ENCODE data around the gene SUPT3H. TPM values are rescaled to one million over a fixed set of nuclear protein-coding genes. Genes with fewer than 3 reads are reported as not detected.

The SUPT3H gene
- total RNA-seq, 6 experiments from 2014 or later = 5.6 to 8.2 (median 6.5) TPM

DNA sequence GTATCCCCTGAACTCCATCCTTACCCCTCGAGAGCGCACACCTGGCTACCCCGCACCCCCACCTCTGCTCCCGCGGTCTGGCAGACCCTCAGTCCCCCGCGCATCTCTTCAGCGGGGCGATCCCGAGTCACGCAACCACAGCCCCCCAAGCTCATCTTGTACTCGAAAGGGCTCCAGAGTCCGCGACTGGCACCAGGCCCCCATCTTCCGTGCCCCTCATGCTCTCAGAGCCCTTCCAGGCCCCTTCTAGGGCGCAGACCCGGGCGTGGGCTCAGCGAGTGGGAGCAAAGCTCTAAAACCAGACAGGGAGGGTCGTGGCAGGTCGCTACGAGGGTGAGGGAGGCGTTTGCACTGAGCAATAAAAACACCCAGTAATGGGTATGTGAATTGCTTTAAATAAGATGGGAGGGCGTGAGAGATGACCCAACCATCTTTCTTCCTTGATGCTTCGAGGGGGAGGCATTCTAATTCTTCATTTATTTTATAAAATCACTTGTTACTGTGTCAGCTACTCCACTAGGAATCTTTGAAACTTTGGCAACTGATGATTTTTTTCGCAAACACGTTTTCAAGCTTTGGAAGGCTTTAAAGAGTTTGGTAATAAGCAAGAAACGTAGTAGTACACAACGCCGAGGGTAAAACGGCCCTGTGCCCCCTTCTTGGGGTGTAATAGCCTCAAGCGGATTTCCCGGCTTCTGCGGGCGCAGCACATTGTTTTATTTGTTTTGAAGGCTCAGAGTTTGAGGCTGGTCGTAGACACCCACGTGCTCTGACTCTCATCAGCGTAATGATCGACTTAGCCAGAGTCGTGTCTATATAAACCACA is 42.6 kb upstream of the SUPT3H start:
- TF ChIP-seq, protein P1, sequence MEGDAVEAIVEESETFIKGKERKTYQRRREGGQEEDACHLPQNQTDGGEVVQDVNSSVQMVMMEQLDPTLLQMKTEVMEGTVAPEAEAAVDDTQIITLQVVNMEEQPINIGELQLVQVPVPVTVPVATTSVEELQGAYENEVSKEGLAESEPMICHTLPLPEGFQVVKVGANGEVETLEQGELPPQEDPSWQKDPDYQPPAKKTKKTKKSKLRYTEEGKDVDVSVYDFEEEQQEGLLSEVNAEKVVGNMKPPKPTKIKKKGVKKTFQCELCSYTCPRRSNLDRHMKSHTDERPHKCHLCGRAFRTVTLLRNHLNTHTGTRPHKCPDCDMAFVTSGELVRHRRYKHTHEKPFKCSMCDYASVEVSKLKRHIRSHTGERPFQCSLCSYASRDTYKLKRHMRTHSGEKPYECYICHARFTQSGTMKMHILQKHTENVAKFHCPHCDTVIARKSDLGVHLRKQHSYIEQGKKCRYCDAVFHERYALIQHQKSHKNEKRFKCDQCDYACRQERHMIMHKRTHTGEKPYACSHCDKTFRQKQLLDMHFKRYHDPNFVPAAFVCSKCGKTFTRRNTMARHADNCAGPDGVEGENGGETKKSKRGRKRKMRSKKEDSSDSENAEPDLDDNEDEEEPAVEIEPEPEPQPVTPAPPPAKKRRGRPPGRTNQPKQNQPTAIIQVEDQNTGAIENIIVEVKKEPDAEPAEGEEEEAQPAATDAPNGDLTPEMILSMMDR (IDR thresholded peaks at IDR 0.05) = no peak
- H3K4me3 Mint-ChIP-seq = peak overlapping the region; percentile 95
- DNase-seq = peak; percentile 25
- peak overlapping the region; percentile 73 for H3K27ac Mint-ChIP-seq
- H3K36me3 Mint-ChIP-seq (ENCODE audit: low read depth) = peaks cover 7% of the 10 kb centered on the region; the same call in 1 of the 2 replicates
- peaks cover 2% of the 10 kb centered on the region; the same call in 1 of the 2 replicates for H3K27me3 Mint-ChIP-seq (ENCODE audit: insufficient read depth)
- no peaks in the 10 kb centered on the region for H3K9me3 Mint-ChIP-seq
- H3K4me1 Mint-ChIP-seq (ENCODE audit: low read depth) = peaks cover 67% of the 10 kb centered on the region

DNA sequence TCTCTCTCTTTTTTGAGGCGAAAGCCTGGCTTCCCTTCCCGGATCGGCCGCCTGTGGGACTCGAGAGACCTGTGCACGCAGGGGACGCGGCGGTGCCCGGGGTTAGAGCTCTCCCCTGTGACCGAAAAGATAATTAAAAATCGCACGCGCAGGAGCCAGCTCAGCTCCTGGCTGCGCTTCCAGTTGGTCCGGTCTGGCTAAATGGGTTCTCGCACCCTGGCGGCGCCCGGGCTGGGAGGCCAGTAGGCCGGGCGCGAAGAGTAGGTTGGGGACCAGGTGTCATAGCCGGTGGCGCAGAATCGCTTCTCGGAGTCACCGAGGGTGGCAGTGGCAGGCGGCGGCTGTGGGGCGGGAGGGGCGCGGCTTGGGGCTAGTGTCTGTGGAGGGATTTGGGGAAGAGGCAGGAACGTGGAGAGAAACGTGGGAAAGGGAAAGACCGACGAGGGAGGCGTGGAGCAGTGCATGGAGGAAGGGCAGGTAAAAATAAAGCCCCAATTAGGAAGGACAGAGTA is 41.9 kb upstream of the SUPT3H start:
- TF ChIP-seq, protein P1 (IDR thresholded peaks at IDR 0.05) = peak; percentile 38; the same call in 1 of the 2 replicates
- Mint-ChIP-seq H3K27me3 (ENCODE audit: insufficient read depth) (peaks cover 2% of the 10 kb centered on the region; the same call in 1 of the 2 replicates), H3K4me3 (peak overlapping the region; percentile 95), H3K27ac (peak overlapping the region; percentile 67), H3K36me3 (ENCODE audit: low read depth) (peaks cover 4% of the 10 kb centered on the region; the same call in 1 of the 2 replicates), H3K9me3 (no peaks in the 10 kb centered on the region), H3K4me1 (ENCODE audit: low read depth) (peaks cover 66% of the 10 kb centered on the region)
- DNase-seq = peak; percentile 48

DNA sequence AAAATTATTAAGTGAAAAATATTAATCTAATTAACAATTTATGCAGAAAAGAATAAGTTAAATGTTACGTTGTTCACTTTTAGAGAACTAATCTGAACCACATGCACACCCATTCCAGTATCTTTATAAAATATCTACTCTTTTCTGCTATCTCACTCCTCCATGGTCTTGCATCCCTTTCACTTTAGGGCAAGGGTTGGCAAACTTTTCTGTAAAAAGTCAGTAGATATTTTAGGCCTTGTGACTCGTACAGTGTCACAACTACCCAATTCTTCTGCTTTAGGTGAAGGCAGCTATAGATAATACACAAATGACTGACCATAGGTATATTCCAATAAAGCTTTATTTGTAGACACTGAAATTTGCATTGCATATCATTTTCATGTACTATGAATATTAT is 39.7 kb upstream of the SUPT3H start:
- Mint-ChIP-seq H3K27me3 (ENCODE audit: insufficient read depth) (0 out of 2 replicates have a peak, but pooled peaks cover 2% of the 10 kb centered on the region), H3K36me3 (ENCODE audit: low read depth) (no peaks in the 10 kb centered on the region), H3K27ac (no peak overlapping the region), H3K4me3 (no peak overlapping the region), H3K4me1 (ENCODE audit: low read depth) (peaks cover 59% of the 10 kb centered on the region), H3K9me3 (no peaks in the 10 kb centered on the region)
- TF ChIP-seq, protein P1 (IDR thresholded peaks at IDR 0.05) = no peak
- no peak for DNase-seq

DNA sequence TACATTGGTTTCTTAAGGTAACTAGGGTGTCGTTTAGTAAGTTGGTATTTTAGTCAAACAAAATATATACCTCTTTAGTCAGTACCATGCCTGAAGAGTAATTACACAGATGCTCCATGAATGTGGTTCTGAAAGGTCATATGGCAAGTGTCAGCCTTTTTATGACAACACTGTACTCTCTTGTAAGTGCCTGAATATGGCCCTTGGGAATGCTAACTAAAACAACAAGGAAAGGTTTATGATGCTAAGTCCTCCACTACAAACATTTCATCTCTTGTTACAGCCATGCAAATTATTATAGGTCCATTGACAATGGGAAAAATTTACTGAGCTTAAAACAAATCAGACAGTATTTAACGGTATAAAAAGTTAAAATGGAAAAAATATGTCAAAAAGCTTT is 39.0 kb upstream of the SUPT3H start:
- no peaks in the 10 kb centered on the region for H3K36me3 Mint-ChIP-seq (ENCODE audit: low read depth)
- 0 out of 2 replicates have a peak, but pooled peaks cover 2% of the 10 kb centered on the region for H3K27me3 Mint-ChIP-seq (ENCODE audit: insufficient read depth)
- no peaks in the 10 kb centered on the region for H3K9me3 Mint-ChIP-seq
- no peak overlapping the region for H3K4me3 Mint-ChIP-seq
- TF ChIP-seq, protein P1 (IDR thresholded peaks at IDR 0.05) = no peak
- peak; percentile 87 for DNase-seq
- peak overlapping the region; percentile 42; the same call in 1 of the 2 replicates for H3K27ac Mint-ChIP-seq
- H3K4me1 Mint-ChIP-seq (ENCODE audit: low read depth) = peaks cover 59% of the 10 kb centered on the region

DNA sequence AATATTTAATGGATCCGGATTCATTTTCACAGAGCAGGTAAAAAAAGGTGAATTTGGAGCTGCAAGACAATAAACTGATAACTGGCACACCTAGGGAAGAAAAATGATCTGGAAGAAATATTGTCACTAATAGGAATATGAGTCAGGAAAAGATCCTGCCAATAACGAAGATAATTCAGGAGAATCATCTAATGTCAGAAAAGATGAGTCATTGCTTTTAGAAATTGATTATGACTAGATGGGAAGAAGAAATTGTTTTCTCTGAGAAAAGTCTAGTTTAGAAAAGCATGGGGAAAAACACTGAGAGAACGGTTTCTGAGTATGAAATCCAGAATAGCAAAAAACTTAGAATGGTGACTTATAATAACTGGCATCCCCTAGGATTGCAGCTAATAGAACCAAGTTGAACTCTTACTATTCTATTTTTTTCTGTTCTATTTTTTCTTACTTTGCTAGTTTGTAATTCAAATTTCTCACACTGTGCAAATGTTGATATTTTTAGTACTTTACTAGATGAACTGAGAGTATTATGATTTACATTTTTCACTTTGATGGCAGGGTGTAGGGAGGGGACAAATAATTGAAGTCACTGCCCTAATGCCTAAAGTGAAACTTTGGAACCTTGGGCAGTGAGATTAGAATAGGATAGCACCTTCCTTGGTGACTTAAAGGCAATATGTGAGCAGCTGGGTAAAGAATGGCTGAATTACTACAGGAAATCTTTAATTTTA is 38.2 kb upstream of the SUPT3H start:
- peaks cover 55% of the 10 kb centered on the region for H3K4me1 Mint-ChIP-seq (ENCODE audit: low read depth)
- H3K4me3 Mint-ChIP-seq = no peak overlapping the region
- H3K27me3 Mint-ChIP-seq (ENCODE audit: insufficient read depth) = 0 out of 2 replicates have a peak, but pooled peaks cover 2% of the 10 kb centered on the region
- DNase-seq = no peak
- no peaks in the 10 kb centered on the region for H3K9me3 Mint-ChIP-seq
- TF ChIP-seq, protein P1 (IDR thresholded peaks at IDR 0.05) = no peak
- H3K36me3 Mint-ChIP-seq (ENCODE audit: low read depth) = no peaks in the 10 kb centered on the region
- peak overlapping the region; percentile 42; the same call in 1 of the 2 replicates for H3K27ac Mint-ChIP-seq
